ENCODE results near the gene SLC22A23. TPM values are rescaled to one million over a fixed set of nuclear protein-coding genes. Genes with fewer than 3 reads are reported as not detected.
A peak's percentile ranks its signal among the peaks of the same experiment; 100 is the strongest.

SLC22A23 gene
- total and polyA plus RNA-seq, 2 experiments from 2014 or later = 6.1 to 38.3 TPM

- peaks cover 22% of the 10 kb centered on the region for H3K4me1 Mint-ChIP-seq
- H3K27ac Mint-ChIP-seq = no peak overlapping the region
- H3K36me3 ChIP-seq (ENCODE audit: insufficient read depth) = no peaks in the 10 kb centered on the region
- no peaks in the 10 kb centered on the region for H3K27me3 ChIP-seq (ENCODE audit: insufficient read depth)
- H3K4me3 ChIP-seq = no peak overlapping the region
- H3K9me2 ChIP-seq (ENCODE audit: insufficient read depth) = no peaks in the 10 kb centered on the region
- no peak for TF ChIP-seq NANOG (IDR thresholded peaks at IDR 0.05; ENCODE audit: borderline replicate concordance)
- TF ChIP-seq, protein P1, sequence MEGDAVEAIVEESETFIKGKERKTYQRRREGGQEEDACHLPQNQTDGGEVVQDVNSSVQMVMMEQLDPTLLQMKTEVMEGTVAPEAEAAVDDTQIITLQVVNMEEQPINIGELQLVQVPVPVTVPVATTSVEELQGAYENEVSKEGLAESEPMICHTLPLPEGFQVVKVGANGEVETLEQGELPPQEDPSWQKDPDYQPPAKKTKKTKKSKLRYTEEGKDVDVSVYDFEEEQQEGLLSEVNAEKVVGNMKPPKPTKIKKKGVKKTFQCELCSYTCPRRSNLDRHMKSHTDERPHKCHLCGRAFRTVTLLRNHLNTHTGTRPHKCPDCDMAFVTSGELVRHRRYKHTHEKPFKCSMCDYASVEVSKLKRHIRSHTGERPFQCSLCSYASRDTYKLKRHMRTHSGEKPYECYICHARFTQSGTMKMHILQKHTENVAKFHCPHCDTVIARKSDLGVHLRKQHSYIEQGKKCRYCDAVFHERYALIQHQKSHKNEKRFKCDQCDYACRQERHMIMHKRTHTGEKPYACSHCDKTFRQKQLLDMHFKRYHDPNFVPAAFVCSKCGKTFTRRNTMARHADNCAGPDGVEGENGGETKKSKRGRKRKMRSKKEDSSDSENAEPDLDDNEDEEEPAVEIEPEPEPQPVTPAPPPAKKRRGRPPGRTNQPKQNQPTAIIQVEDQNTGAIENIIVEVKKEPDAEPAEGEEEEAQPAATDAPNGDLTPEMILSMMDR (conservative IDR thresholded peaks at IDR 0.05; ENCODE audit: low read depth in 2 of 2) = no peak
- no peak for TF ChIP-seq STAT1 (IDR thresholded peaks at IDR 0.05; ENCODE audit: unreplicated experiment)
- TF ChIP-seq, protein P2, sequence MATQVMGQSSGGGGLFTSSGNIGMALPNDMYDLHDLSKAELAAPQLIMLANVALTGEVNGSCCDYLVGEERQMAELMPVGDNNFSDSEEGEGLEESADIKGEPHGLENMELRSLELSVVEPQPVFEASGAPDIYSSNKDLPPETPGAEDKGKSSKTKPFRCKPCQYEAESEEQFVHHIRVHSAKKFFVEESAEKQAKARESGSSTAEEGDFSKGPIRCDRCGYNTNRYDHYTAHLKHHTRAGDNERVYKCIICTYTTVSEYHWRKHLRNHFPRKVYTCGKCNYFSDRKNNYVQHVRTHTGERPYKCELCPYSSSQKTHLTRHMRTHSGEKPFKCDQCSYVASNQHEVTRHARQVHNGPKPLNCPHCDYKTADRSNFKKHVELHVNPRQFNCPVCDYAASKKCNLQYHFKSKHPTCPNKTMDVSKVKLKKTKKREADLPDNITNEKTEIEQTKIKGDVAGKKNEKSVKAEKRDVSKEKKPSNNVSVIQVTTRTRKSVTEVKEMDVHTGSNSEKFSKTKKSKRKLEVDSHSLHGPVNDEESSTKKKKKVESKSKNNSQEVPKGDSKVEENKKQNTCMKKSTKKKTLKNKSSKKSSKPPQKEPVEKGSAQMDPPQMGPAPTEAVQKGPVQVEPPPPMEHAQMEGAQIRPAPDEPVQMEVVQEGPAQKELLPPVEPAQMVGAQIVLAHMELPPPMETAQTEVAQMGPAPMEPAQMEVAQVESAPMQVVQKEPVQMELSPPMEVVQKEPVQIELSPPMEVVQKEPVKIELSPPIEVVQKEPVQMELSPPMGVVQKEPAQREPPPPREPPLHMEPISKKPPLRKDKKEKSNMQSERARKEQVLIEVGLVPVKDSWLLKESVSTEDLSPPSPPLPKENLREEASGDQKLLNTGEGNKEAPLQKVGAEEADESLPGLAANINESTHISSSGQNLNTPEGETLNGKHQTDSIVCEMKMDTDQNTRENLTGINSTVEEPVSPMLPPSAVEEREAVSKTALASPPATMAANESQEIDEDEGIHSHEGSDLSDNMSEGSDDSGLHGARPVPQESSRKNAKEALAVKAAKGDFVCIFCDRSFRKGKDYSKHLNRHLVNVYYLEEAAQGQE (IDR thresholded peaks at IDR 0.05; ENCODE audit: unreplicated experiment) = no peak
- TF ChIP-seq ETS1 (IDR thresholded peaks at IDR 0.05) = no peak
- no peak for TF ChIP-seq CREB1 (CRISPR knock-in tag; IDR thresholded peaks at IDR 0.05; ENCODE audit: low read depth)
- no peak for TF ChIP-seq EZH2phosphoT487 (IDR thresholded peaks at IDR 0.05; ENCODE audit: unreplicated experiment)
- no peak for TF ChIP-seq POLR2AphosphoS5 (IDR thresholded peaks at IDR 0.05; ENCODE audit: low read depth)
- no peak for TF ChIP-seq ZNF331 (CRISPR knock-in tag; IDR thresholded peaks at IDR 0.05; ENCODE audit: low read depth)
- no peak for TF ChIP-seq ZNF114 (CRISPR knock-in tag; IDR thresholded peaks at IDR 0.05)
- no peak for TF ChIP-seq ZNF462 (CRISPR knock-in tag; IDR thresholded peaks at IDR 0.05)
- no peak for TF ChIP-seq JUNB (IDR thresholded peaks at IDR 0.05; ENCODE audit: unreplicated experiment)
- TF ChIP-seq EZH2 (IDR thresholded peaks at IDR 0.05; ENCODE audit: low read depth, unreplicated experiment) = no peak
- H3K27ac ChIP-seq (ENCODE audit: low read depth) = no peak overlapping the region
- H3K4me2 ChIP-seq = no peak overlapping the region
- no peak overlapping the region for H2AFZ ChIP-seq
- H3K4me1 ChIP-seq (ENCODE audit: insufficient read depth) = 0 out of 2 replicates have a peak, but pooled peaks cover 3% of the 10 kb centered on the region
- H3K79me2 ChIP-seq (replicated peaks; ENCODE audit: insufficient read depth) = no peaks in the 10 kb centered on the region
- H3K9me3 Mint-ChIP-seq = no peaks in the 10 kb centered on the region
- DNase-seq (ENCODE audit: low spot score) (no peak), ATAC-seq (peak; percentile 28; the same call in 1 of the 3 replicates)
- H3K27me3 Mint-ChIP-seq (ENCODE audit: insufficient read depth, low read depth, poor library complexity) = peaks cover 16% of the 10 kb centered on the region
- H3K36me3 Mint-ChIP-seq (ENCODE audit: low read depth) = peaks cover 16% of the 10 kb centered on the region
- no peaks in the 10 kb centered on the region for H3F3A ChIP-seq (replicated peaks; ENCODE audit: low read depth)
- 0 out of 2 replicates have a peak, but pooled peaks cover 3% of the 10 kb centered on the region for H4K20me1 ChIP-seq (replicated peaks; ENCODE audit: insufficient read depth)
- no peak overlapping the region for H3K4me3 Mint-ChIP-seq
Measured at GRCh38 chr6:3315841-3316240, 141.0 kb downstream of the SLC22A23 start.
